SK-N-SH (cell line): Measurements from ENCODE around the gene ADCY5. TPM values are rescaled to one million over a fixed set of nuclear protein-coding genes. Genes with fewer than 3 reads are reported as not detected.

Experiments used
- CTCF ChIA-PET: fragments of 300-600, 350-600 bp; formaldehyde crosslinking; extraction: SDS; loops from one replicate; lab custom pipeline; 2021; lab: Yijun Ruan, JAX
- POLR2A ChIA-PET: fragments of 350-600 bp; sonication (Branson Sonifier 250); formaldehyde crosslinking; extraction: SDS; loops from one replicate; lab custom pipeline; 2020; ENCODE audit warnings: antibody characterized with exemption, inconsistent platforms; lab: Yijun Ruan, JAX
- DNase-seq: peaks from one replicate; pipeline ENCODE4 v3.0.0; 2012
- H2AFZ ChIP-seq: fragments of 200-600 bp; sonication (generic); 2 replicates; pipeline ENCODE4 v1.8.1; 2016; ENCODE audit warnings: antibody characterized with exemption, mild to moderate bottlenecking, low read depth
- H3F3A ChIP-seq: fragments of 200-600 bp; sonication (generic); replicated peaks from 2 replicates; pipeline ENCODE3; 2016; ENCODE audit warnings: antibody characterized with exemption, mild to moderate bottlenecking; ENCODE audit not compliant: insufficient read depth
- H3K27ac ChIP-seq, 2 experiments: fragments of 200-500 bp in 1 of 2; fragments of 200-600 bp in 1 of 2; sonication (Bioruptor generic) in 1 of 2; sonication (generic), shearing (Covaris generic) in 1 of 2; 2 replicates each; pipeline versions ENCODE4 v1.5.1 to v1.6.1; 2014 to 2016; ENCODE audit warnings: low read depth in 2 of 2, inconsistent platforms in 1 of 2, low read length in 1 of 2, mild to moderate bottlenecking in 1 of 2, mixed read lengths in 1 of 2
- H3K27me3 ChIP-seq: fragments of 200-600 bp; sonication (generic), shearing (Covaris generic); 2 replicates; pipeline ENCODE4 v1.6.1; 2016; ENCODE audit warnings: mixed run types; ENCODE audit not compliant: insufficient read depth
- H3K36me3 ChIP-seq, 2 experiments: fragments of 200-500 bp in 1 of 2; fragments of 200-600 bp in 1 of 2; sonication (Bioruptor generic) in 1 of 2; sonication (generic) in 1 of 2; replicated peaks in 1 of 2; 2 replicates each; pipeline versions ENCODE3 to v1.5.1; 2014 to 2016; ENCODE audit warnings: low read length in 1 of 2, mild to moderate bottlenecking in 1 of 2; ENCODE audit not compliant: insufficient read depth in 2 of 2, control insufficient read depth in 1 of 2
- H3K4me1 ChIP-seq, 2 experiments: fragments of 200-500 bp in 1 of 2; fragments of 200-600 bp in 1 of 2; sonication (Bioruptor generic) in 1 of 2; sonication (generic), shearing (Covaris generic) in 1 of 2; 2 replicates each; pipeline versions ENCODE4 v1.5.1 to v1.6.1; 2014 to 2016; ENCODE audit warnings: low read depth in 1 of 2, low read length in 1 of 2, mixed run types in 1 of 2; ENCODE audit not compliant: insufficient read depth in 2 of 2, control insufficient read depth in 1 of 2
- H3K4me2 ChIP-seq: fragments of 200-600 bp; sonication (generic), shearing (Covaris generic); 2 replicates; pipeline ENCODE4 v1.6.1; 2017; ENCODE audit warnings: mixed run types
- H3K4me3 ChIP-seq, 2 experiments: fragments of 200-500 bp in 1 of 2; fragments of 200-600 bp in 1 of 2; sonication (Bioruptor generic) in 1 of 2; sonication (generic), shearing (Covaris generic) in 1 of 2; 2 replicates each; pipeline versions ENCODE4 v1.5.1 to v1.8.1; 2014 to 2016; ENCODE audit warnings: low read depth in 2 of 2, inconsistent platforms in 1 of 2, low read length in 1 of 2, mild to moderate bottlenecking in 1 of 2, mixed read lengths in 1 of 2, moderate library complexity in 1 of 2
- H3K79me2 ChIP-seq: fragments of 200-600 bp; sonication (generic); 2 replicates; pipeline ENCODE4 v1.8.1; 2017; ENCODE audit warnings: mild to moderate bottlenecking; ENCODE audit not compliant: insufficient read depth
- H3K9ac ChIP-seq: fragments of 200-600 bp; sonication (generic); 2 replicates; pipeline ENCODE4 v1.6.1; 2017; ENCODE audit warnings: mixed run types
- H3K9me2 ChIP-seq: fragments of 200-600 bp; sonication (generic); 2 replicates; pipeline ENCODE4 v1.6.1; 2017; ENCODE audit warnings: mixed run types
- H3K9me3 ChIP-seq: fragments of 200-600 bp; sonication (generic); 2 replicates; pipeline ENCODE4 v1.6.1; 2017; ENCODE audit warnings: mixed run types, mild to moderate bottlenecking, moderate library complexity
- H4K20me1 ChIP-seq: fragments of 200-600 bp; sonication (generic); 2 replicates; pipeline ENCODE4 v1.6.1; 2017; ENCODE audit warnings: mild to moderate bottlenecking, mixed run types; ENCODE audit not compliant: insufficient read depth
- CTCF ChIP-seq: fragments of 200-600 bp; sonication (generic); IDR thresholded peaks from 2 replicates; pipeline ENCODE4 v1.6.1; 2017; ENCODE audit warnings: antibody characterized with exemption, mild to moderate bottlenecking, moderate library complexity
- EP300 ChIP-seq, 2 experiments: IDR thresholded peaks; 2 replicates each; pipeline versions ENCODE4 v1.4.0 to v1.6.1; 2012; ENCODE audit warnings: borderline replicate concordance in 1 of 2, low read depth in 1 of 2, low read length in 1 of 2
- EZH2phosphoT487 ChIP-seq: fragments of 200-600 bp; sonication (generic); IDR thresholded peaks from 2 replicates; pipeline ENCODE4 v1.6.1; 2017; ENCODE audit warnings: low read depth, mixed run types, mild to moderate bottlenecking, antibody characterized with exemption, moderate library complexity, borderline replicate concordance
- FOXM1 ChIP-seq: IDR thresholded peaks from 2 replicates; pipeline ENCODE4 v1.4.0; 2012; ENCODE audit warnings: low read depth, mild to moderate bottlenecking
- IRF3 ChIP-seq: fragments of 150-350 bp; IDR thresholded peaks from 2 replicates; pipeline ENCODE4 v1.6.1; 2016; ENCODE audit warnings: mild to moderate bottlenecking, low read depth, low read length
- MEF2A ChIP-seq: IDR thresholded peaks from 2 replicates; pipeline ENCODE4 v1.4.0; 2012; ENCODE audit warnings: low read depth, borderline replicate concordance
- MXI1 ChIP-seq: IDR thresholded peaks from 2 replicates; pipeline ENCODE4 v1.6.1; 2012; ENCODE audit warnings: mild to moderate bottlenecking, low read depth, low read length, improper control_type of control experiment
- PBX3 ChIP-seq: IDR thresholded peaks from 2 replicates; pipeline ENCODE4; 2012
- POLR2AphosphoS5 ChIP-seq: IDR thresholded peaks from 2 replicates; pipeline ENCODE4 v1.6.1; 2012; ENCODE audit warnings: low read depth, low read length
- RXRA ChIP-seq: IDR thresholded peaks from 2 replicates; pipeline ENCODE4 v1.4.0; 2012; ENCODE audit warnings: low read depth, mild to moderate bottlenecking, borderline replicate concordance
- SIN3A ChIP-seq: IDR thresholded peaks from 2 replicates; pipeline ENCODE4 v1.6.1; 2012; ENCODE audit warnings: low read depth, mild to moderate bottlenecking, low read length, moderate library complexity, borderline replicate concordance
- TAF1 ChIP-seq: IDR thresholded peaks from 2 replicates; pipeline ENCODE4 v1.6.1; 2012; ENCODE audit warnings: low read depth, mild to moderate bottlenecking, low read length, moderate library complexity, borderline replicate concordance
- TEAD4 ChIP-seq: IDR thresholded peaks from 2 replicates; pipeline ENCODE4 v1.4.0; 2012; ENCODE audit warnings: mild to moderate bottlenecking, borderline replicate concordance; ENCODE audit not compliant: insufficient read depth
- WGBS: methylation state at CpG from one replicate; pipeline ENCODE4 v1.1.6; 2017; ENCODE audit warnings: low lambda C conversion rate; 5-methylcytosine and 5-hydroxymethylcytosine counted together
- polyA plus RNA-seq, 3 experiments: library from polyadenylated mRNA; depleted of rRNA; stranded (reverse); fragments of >200 nt; gene quantifications; 2 replicates each; pipeline ENCODE4 v1.2.3, GENCODE V29; 2012
- TF ChIP-seq, protein P1 (sequence below): IDR thresholded peaks from 2 replicates; pipeline ENCODE4 v1.6.1; 2012; ENCODE audit warnings: mild to moderate bottlenecking, low read depth, low read length, moderate library complexity

The ADCY5 gene
- polyA plus RNA-seq, 1 of the 3 experiments (the other 2 are of a cell fraction) = 0.21 TPM

DNA sequence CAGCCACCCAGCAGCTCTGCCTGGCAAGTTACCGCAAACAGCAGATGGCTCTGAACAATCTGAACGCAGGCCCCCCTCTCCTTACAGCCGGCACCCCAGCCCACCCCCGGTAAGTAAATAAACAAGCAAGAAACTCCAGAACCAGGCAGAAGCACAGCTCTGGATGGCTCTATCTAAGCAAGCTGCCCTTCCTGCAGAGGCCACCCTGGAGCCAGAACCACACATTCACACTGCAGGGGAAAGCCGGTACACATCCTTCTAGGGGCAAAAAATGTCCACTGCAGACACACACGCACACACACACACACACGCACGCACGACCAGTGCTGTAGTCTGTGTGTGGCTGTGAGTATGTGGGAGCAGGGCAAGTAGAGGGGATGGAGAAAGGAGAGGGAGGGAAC is 63.9 kb downstream of the ADCY5 start (continued):
- TF ChIP-seq PBX3 (no peak), SIN3A (no peak), TEAD4 (no peak), POLR2AphosphoS5 (no peak), RXRA (no peak), EP300 (IDR thresholded peaks at IDR 0.05; ENCODE audit: borderline replicate concordance in 1 of 2, low read depth in 1 of 2, low read length in 1 of 2) (no peak), MEF2A (no peak), FOXM1 (no peak), IRF3 (no peak)
- TF ChIP-seq, all 33 proteins: peak for 0

DNA sequence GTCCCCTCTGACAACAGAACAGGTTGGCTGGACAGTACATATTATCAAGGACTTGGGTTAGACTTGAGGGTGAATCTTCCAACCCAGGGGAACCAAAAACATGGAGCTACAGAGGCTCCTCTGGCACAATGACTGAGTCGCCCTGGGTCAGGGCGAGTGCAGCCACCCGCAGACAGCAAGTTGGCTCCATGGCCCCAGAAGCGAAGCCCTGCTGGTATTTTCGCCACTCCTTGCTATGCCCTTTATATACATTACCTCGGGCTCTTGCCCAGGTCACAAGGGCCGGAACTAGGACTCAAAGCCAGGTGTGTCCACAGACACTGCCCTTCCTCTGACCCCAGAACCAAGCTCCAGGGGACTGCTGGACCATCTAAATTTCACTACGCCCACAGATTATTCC is 64.6 kb downstream of the ADCY5 start:
- H3K4me1 ChIP-seq = peaks cover 0 to 8% of the 10 kb centered on the region in 2 experiments; a peak in 1 of 4 replicates
- no peaks in the 10 kb centered on the region for H4K20me1 ChIP-seq
- H3K9me2 ChIP-seq = no peaks in the 10 kb centered on the region
- no peak for DNase-seq
- H3K36me3 ChIP-seq = no peaks in the 10 kb centered on the region
- ChIA-PET CTCF (interaction anchor here (0.9 kb wide), 1 partner anchor 90 kb away, joined by 3 read pairs; no protein-coding TSS in a partner anchor), POLR2A (no interaction called here)
- H3K79me2 ChIP-seq = no peaks in the 10 kb centered on the region
- H2AFZ ChIP-seq = no peak overlapping the region
- H3K9ac ChIP-seq = no peak overlapping the region
- TF ChIP-seq PBX3 (no peak), MXI1 (no peak), CTCF (no peak), TAF1 (no peak), EZH2phosphoT487 (no peak), MEF2A (no peak)
- TF ChIP-seq, protein P1, sequence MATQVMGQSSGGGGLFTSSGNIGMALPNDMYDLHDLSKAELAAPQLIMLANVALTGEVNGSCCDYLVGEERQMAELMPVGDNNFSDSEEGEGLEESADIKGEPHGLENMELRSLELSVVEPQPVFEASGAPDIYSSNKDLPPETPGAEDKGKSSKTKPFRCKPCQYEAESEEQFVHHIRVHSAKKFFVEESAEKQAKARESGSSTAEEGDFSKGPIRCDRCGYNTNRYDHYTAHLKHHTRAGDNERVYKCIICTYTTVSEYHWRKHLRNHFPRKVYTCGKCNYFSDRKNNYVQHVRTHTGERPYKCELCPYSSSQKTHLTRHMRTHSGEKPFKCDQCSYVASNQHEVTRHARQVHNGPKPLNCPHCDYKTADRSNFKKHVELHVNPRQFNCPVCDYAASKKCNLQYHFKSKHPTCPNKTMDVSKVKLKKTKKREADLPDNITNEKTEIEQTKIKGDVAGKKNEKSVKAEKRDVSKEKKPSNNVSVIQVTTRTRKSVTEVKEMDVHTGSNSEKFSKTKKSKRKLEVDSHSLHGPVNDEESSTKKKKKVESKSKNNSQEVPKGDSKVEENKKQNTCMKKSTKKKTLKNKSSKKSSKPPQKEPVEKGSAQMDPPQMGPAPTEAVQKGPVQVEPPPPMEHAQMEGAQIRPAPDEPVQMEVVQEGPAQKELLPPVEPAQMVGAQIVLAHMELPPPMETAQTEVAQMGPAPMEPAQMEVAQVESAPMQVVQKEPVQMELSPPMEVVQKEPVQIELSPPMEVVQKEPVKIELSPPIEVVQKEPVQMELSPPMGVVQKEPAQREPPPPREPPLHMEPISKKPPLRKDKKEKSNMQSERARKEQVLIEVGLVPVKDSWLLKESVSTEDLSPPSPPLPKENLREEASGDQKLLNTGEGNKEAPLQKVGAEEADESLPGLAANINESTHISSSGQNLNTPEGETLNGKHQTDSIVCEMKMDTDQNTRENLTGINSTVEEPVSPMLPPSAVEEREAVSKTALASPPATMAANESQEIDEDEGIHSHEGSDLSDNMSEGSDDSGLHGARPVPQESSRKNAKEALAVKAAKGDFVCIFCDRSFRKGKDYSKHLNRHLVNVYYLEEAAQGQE = no peak
- H3F3A ChIP-seq = no peaks in the 10 kb centered on the region
- peaks cover 4% of the 10 kb centered on the region; the same call in 1 of the 2 replicates for H3K27me3 ChIP-seq
- WGBS = 91% methylated on average over 8 of the region's 8 CpGs
- no peak overlapping the region for H3K27ac ChIP-seq
- H3K4me2 ChIP-seq = no peak overlapping the region
- H3K9me3 ChIP-seq = no peaks in the 10 kb centered on the region
- H3K4me3 ChIP-seq = no peak overlapping the region
